Measurements from ENCODE around the gene CDK14. TPM values are rescaled to one million over a fixed set of nuclear protein-coding genes. Genes with fewer than 3 reads are reported as not detected.

CDK14 gene
- total and polyA plus RNA-seq, 4 donors = 4.2 to 12.4 (median 7.4) TPM

DNA sequence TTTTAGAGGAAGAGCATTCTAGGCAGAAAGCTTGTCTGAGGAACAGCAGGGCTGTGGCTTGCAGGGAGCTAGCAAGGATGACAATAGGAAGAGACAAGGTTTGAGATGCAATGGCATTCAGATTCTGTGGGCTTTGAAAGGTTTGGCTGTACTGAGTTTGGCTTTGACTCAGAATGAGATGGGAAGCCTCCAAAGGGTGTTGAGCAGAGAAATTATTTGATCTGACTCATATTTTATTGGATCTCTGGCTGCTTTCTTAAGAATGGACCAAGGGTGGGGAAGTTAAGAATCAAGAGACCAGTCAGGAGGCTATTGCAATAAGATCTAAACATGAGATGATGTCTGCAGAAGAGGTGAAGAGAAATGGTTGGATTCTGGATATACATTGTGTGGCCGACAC, 273.2 kb downstream of the CDK14 start:
- WGBS = 94% methylated on average over 1 of the region's 1 CpG
- H3K9ac ChIP-seq (ENCODE audit: low read depth in 1 of 2, low read length in 2 of 2) = no peak overlapping the region
- TF ChIP-seq YY1 (IDR thresholded peaks at IDR 0.05) = no peak
- TF ChIP-seq, protein P1, sequence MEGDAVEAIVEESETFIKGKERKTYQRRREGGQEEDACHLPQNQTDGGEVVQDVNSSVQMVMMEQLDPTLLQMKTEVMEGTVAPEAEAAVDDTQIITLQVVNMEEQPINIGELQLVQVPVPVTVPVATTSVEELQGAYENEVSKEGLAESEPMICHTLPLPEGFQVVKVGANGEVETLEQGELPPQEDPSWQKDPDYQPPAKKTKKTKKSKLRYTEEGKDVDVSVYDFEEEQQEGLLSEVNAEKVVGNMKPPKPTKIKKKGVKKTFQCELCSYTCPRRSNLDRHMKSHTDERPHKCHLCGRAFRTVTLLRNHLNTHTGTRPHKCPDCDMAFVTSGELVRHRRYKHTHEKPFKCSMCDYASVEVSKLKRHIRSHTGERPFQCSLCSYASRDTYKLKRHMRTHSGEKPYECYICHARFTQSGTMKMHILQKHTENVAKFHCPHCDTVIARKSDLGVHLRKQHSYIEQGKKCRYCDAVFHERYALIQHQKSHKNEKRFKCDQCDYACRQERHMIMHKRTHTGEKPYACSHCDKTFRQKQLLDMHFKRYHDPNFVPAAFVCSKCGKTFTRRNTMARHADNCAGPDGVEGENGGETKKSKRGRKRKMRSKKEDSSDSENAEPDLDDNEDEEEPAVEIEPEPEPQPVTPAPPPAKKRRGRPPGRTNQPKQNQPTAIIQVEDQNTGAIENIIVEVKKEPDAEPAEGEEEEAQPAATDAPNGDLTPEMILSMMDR (IDR thresholded peaks at IDR 0.05; ENCODE audit: low read depth, low read length, missing input control) = no peak
- TF ChIP-seq, protein P2, sequence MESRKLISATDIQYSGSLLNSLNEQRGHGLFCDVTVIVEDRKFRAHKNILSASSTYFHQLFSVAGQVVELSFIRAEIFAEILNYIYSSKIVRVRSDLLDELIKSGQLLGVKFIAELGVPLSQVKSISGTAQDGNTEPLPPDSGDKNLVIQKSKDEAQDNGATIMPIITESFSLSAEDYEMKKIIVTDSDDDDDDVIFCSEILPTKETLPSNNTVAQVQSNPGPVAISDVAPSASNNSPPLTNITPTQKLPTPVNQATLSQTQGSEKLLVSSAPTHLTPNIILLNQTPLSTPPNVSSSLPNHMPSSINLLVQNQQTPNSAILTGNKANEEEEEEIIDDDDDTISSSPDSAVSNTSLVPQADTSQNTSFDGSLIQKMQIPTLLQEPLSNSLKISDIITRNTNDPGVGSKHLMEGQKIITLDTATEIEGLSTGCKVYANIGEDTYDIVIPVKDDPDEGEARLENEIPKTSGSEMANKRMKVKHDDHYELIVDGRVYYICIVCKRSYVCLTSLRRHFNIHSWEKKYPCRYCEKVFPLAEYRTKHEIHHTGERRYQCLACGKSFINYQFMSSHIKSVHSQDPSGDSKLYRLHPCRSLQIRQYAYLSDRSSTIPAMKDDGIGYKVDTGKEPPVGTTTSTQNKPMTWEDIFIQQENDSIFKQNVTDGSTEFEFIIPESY (IDR thresholded peaks at IDR 0.05) = no peak
- no peak for TF ChIP-seq TAF1 (conservative IDR thresholded peaks at IDR 0.05)
- no peak for TF ChIP-seq GABPA (IDR thresholded peaks at IDR 0.05 in 1 of 2, conservative IDR thresholded peaks at IDR 0.05 in 1 of 2)
- TF ChIP-seq JUND (IDR thresholded peaks at IDR 0.05) = no peak
- TF ChIP-seq RXRA (IDR thresholded peaks at IDR 0.05) = no peak
- no peak for TF ChIP-seq FOXA1 (IDR thresholded peaks at IDR 0.05)
- H3K36me3 ChIP-seq (ENCODE audit: control insufficient read depth in 4 of 4, insufficient read depth in 3 of 4, low read depth in 1 of 4, low read length in 3 of 4) = peaks cover 0 to 3% (median 0%) of the 10 kb centered on the region in 4 donors
- H3K27ac ChIP-seq (ENCODE audit: low read depth in 1 of 2, low read length in 2 of 2) = no peak overlapping the region
- no peaks in the 10 kb centered on the region for H3K27me3 ChIP-seq (ENCODE audit: control insufficient read depth in 4 of 4, insufficient read depth in 4 of 4, low read length in 3 of 4)
- no peaks in the 10 kb centered on the region for H3K9me3 ChIP-seq (ENCODE audit: control insufficient read depth in 4 of 4, low read length in 3 of 4)
- H3K4me1 ChIP-seq (ENCODE audit: control insufficient read depth in 4 of 4, insufficient read depth in 4 of 4, low read length in 3 of 4) = no peaks in the 10 kb centered on the region
- H3K4me3 ChIP-seq (ENCODE audit: low read depth in 1 of 3, low read length in 3 of 3) = no peak overlapping the region
- DNase-seq (ENCODE audit: low spot score) = no peak

DNA sequence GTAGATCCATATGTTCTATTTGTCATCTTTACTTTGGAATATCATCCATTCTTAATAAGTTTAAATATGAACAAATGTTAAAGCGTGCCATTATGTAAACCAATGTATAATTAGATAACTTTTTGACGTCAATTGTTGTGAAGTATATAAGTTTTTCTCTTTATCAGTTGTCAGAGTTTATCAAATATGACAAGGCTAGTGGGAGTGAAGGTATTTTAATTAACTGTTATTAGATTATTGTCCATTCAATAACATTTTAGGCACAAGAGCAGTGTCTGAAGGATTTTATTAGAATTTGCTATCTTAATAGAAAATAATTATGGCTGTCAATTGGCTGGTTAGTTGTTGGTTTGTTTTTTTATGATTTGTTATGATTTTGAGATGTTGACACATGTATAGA, 280.6 kb downstream of the CDK14 start:
- Histone ChIP-seq H3K4me3 (ENCODE audit: low read depth in 1 of 3, low read length in 3 of 3) (no peak overlapping the region), H3K27me3 (ENCODE audit: control insufficient read depth in 4 of 4, insufficient read depth in 4 of 4, low read length in 3 of 4) (no peaks in the 10 kb centered on the region), H3K9me3 (ENCODE audit: control insufficient read depth in 4 of 4, low read length in 3 of 4) (no peaks in the 10 kb centered on the region), H3K36me3 (ENCODE audit: control insufficient read depth in 4 of 4, insufficient read depth in 3 of 4, low read depth in 1 of 4, low read length in 3 of 4) (peaks cover 0 to 5% (median 2%) of the 10 kb centered on the region in 4 donors), H3K27ac (ENCODE audit: low read depth in 1 of 2, low read length in 2 of 2) (no peak overlapping the region), H3K9ac (ENCODE audit: low read depth in 1 of 2, low read length in 2 of 2) (no peak overlapping the region), H3K4me1 (ENCODE audit: control insufficient read depth in 4 of 4, insufficient read depth in 4 of 4, low read length in 3 of 4) (no peaks in the 10 kb centered on the region)
- TF ChIP-seq YY1 (IDR thresholded peaks at IDR 0.05) = no peak
- TF ChIP-seq, protein P1 (IDR thresholded peaks at IDR 0.05; ENCODE audit: low read depth, low read length, missing input control) = no peak
- TF ChIP-seq RAD21 (IDR thresholded peaks at IDR 0.05) = no peak
- no peak for TF ChIP-seq TAF1 (conservative IDR thresholded peaks at IDR 0.05)
- TF ChIP-seq, protein P2 (IDR thresholded peaks at IDR 0.05) = no peak
- no peak for TF ChIP-seq GABPA (IDR thresholded peaks at IDR 0.05 in 1 of 2, conservative IDR thresholded peaks at IDR 0.05 in 1 of 2)
- no peak for TF ChIP-seq RXRA (IDR thresholded peaks at IDR 0.05)
- TF ChIP-seq, protein P3, sequence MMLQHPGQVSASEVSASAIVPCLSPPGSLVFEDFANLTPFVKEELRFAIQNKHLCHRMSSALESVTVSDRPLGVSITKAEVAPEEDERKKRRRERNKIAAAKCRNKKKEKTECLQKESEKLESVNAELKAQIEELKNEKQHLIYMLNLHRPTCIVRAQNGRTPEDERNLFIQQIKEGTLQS (IDR thresholded peaks at IDR 0.05) = no peak
- no peak for TF ChIP-seq EGR1 (IDR thresholded peaks at IDR 0.05; ENCODE audit: low read depth in 2 of 2)
- TF ChIP-seq NR2F2 (IDR thresholded peaks at IDR 0.05) = no peak
- TF ChIP-seq, protein P4, sequence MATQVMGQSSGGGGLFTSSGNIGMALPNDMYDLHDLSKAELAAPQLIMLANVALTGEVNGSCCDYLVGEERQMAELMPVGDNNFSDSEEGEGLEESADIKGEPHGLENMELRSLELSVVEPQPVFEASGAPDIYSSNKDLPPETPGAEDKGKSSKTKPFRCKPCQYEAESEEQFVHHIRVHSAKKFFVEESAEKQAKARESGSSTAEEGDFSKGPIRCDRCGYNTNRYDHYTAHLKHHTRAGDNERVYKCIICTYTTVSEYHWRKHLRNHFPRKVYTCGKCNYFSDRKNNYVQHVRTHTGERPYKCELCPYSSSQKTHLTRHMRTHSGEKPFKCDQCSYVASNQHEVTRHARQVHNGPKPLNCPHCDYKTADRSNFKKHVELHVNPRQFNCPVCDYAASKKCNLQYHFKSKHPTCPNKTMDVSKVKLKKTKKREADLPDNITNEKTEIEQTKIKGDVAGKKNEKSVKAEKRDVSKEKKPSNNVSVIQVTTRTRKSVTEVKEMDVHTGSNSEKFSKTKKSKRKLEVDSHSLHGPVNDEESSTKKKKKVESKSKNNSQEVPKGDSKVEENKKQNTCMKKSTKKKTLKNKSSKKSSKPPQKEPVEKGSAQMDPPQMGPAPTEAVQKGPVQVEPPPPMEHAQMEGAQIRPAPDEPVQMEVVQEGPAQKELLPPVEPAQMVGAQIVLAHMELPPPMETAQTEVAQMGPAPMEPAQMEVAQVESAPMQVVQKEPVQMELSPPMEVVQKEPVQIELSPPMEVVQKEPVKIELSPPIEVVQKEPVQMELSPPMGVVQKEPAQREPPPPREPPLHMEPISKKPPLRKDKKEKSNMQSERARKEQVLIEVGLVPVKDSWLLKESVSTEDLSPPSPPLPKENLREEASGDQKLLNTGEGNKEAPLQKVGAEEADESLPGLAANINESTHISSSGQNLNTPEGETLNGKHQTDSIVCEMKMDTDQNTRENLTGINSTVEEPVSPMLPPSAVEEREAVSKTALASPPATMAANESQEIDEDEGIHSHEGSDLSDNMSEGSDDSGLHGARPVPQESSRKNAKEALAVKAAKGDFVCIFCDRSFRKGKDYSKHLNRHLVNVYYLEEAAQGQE (IDR thresholded peaks at IDR 0.05) = no peak
- TF ChIP-seq JUND (IDR thresholded peaks at IDR 0.05) = no peak
- no peak for DNase-seq (ENCODE audit: low spot score)
- WGBS = 96% methylated on average over 2 of the region's 2 CpGs
